GM18858 (cell line): ENCODE measurements around the gene CNKSR3.

ENCODE experiments used
- ATAC-seq: cut with Tn5 transposase; IDR thresholded peaks from one replicate; pipeline ENCODE4 v1.9.1; 2021; ENCODE audit not compliant: unreplicated experiment

The CNKSR3 gene

GRCh38 chr6:154504102-154504501 is 6.4 kb downstream of the CNKSR3 start:
- ATAC-seq, result no peak

DNA sequence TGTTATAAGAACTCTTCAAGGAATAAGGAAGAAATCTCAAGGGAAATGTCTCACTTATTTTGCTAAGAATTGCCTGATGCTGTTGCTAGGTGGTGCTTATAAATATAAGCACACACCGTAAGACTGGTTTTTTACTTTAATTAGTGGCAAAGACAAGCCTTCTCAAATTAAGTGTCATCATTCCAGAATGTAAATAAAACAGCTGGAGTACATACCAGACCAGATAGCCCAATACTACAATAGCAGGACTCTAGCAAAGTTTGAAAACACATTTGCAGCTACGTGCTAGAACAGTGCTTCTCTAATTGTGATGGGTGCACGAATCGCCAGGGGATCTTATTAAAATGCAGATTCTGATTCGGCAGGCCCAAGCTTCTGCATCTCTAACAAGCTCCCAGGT is 6.8 kb downstream of the CNKSR3 start:
- no peak for ATAC-seq

DNA sequence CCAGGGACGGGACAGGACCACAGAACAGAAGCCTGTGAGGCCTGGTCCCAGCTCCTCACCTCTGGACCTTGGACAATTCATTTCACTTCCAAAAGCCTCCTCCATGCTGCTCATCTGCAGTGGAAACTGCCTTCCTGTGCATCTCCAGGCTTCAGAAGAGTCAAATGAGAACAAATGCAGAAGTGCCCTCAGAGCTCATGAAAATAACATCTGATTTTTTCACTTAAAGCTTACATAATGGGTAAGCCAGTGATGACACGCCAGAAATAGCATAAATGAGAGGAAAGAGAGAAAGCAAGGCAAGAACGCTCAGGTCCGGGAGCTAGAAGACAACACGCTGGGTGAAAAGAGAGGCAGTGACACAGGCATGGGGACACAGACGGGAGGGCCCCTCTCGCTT is 7.9 kb downstream of the CNKSR3 start:
- ATAC-seq, result no peak

DNA sequence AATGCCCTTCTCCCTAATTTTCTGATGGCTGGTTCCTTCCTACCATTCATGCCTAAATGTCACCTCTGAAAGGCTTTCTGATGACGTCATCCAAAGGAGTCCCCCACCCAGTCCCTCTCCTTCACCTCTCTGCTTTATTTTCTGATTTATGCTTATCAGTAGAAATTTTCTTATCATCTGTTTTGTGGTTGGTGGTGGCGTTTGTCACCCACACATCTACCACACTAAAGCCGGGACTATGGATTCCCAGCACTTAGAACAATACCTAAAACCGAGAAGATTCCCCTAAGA is 9.0 kb downstream of the CNKSR3 start:
- no peak for ATAC-seq

GRCh38 chr6:154500769-154501577 is 9.5 kb downstream of the CNKSR3 start:
- ATAC-seq, result no peak

DNA sequence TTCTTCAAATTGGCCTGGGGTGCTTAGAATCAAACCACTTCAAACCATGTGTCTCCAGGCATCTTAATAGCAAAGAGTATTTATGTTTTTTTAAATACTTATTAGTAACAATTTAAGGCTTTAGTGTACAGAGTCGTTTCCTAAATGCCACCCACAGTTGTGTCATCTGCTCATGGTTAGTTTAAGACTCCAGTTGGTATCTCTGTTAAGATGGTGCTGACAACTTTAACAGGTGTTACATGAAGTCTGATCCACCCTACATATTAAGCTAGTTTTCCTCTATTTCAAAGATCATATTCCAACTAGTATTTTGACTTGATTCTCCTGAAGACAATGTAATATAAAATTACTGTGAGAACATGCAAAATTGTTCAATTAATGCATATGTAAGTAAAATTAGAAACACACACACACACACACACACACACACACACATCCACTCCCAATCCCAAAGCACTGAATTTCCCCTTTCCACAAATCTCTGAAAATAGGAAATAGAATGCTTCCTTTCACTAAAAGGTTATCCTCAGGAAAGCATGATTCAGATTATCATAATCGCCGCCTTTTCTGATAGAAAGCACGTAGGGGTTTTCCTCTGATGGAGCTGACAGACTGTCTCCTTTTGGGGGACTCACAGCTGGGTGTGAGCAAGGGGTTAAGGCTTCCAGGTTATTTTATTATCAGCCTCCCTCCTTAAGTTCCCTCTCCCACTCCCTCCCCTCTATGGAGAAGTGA is 10.5 kb downstream of the CNKSR3 start:
- no peak for ATAC-seq

GRCh38 chr6:154498340-154498934 is 12.0 kb downstream of the CNKSR3 start:
- ATAC-seq, result no peak

GRCh38 chr6:154496793-154497517 is 13.5 kb downstream of the CNKSR3 start:
- no peak for ATAC-seq

DNA sequence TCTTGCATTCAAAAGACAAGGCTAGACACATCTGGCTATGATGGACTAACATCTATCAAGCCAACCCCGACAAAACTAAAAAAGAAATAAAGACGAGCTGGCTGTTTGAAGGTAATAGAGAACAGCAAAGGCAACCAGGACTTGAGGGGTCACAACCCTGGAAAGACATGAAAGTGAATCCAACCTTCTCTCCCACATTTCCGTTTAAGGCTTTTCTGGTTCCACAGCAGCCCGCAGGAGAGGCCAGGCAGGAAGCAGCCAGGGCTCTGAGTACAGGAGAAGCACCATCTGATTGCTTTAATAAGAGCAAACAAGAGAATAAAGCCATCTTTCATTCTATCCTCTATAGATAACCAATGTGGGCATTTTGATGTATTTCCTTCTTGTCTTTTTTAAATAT is 14.3 kb downstream of the CNKSR3 start:
- no peak for ATAC-seq

- no peak for ATAC-seq
Measured at GRCh38 chr6:154494592-154495311, 15.7 kb downstream of the CNKSR3 start.

DNA sequence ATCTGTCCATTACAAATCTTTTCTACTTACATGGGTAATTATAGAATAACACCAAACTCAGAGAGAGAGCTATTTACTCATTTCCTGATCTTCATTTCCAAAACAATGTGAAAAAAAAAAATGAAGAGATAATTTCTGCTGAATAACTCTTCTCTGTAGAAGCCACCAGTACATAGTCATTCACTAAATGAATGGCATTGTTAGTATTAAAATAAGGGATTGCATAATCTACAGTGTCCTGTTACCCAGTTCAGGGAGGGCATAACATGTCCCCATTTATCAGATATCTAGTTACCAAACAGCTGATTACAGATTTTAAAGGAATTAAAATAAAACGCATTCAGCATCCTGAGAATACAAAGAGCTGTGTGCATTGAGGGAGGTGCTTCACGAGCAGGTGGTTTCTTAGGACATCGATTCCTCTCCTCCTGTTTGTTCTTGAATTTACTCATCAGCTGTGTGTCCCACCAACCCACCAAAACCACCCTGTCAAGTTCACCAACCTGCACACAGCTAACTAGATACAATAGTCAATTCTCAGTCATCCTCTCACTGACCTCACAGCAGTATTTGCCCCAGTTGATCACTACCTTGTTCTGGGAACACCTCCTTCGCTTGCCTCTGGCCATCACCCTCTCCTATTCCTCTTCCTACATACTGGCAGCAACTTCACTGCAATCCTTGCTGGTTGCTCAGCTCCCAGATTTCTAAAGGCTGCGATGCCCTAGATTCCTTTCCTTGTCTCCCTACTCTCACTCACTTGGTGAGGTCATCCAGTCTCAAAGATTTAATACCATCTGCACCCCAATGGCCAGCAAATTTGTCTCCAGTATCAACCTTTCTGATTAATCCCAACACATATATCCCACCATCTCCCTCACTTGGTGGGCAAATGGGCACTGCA is 18.7 kb downstream of the CNKSR3 start:
- no peak for ATAC-seq

DNA sequence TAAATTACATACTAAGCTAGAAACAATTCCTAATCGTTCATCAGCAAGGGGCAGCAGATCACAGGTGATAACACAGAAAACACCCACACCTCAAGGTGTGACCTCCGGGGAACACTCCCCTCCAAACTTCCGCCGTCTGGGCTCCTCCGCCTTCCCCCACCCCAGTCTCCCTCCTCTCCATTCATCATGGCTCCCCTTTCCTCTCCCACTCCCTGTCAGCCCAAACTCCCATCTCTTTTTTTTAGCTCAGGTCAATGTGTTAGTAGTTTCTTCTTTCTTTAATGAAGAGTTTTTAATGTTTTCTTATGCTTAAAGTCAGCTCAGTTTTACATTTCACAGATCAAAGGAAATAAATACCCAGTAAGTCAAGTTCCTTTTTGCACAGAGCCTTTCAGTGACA is 20.7 kb downstream of the CNKSR3 start:
- ATAC-seq, result no peak

DNA sequence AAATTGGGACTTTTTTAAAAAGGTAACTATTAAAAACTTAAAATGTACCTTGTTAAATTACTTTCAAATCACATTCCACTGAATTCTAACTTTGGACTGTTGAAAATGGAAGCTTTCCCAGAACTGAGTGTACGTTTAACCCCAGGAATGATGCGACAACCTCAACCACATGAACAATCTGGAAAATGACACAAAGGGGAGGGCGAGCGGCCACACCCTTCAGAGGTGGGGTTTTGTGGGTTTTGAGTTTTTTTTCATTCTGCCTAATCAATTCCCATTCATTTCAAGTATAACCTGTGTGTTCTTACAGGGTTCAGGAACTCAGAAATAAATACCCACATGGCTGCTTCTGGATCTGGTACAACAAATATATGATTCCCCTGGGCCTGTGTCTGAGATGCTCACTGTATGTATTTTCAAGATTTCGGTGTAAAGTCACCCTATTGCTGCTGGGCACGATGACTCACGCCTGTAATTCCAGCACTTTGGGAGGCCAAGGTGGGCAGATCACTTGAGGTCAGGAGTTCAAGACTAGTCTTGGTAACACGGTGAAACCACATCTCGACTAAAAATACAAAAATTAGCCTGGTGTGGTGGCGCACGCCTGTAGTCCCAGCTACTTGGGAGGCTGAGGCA is 21.6 kb downstream of the CNKSR3 start:
- ATAC-seq, result no peak

DNA sequence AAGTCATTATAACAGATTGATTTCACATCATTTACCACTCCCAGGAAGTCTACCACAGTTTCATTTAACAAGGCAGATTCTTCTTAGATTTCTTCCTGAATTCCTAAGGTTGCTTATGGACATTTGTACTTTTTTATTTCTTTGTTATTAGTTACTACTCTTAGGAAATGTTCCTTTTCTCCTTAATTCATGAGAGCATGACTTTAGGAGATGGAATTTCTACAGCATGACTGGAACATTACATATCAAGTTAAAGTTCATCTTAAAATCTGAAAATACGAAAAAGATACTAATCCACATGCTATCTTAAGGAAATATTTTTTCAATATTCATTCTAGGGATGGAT is 22.3 kb downstream of the CNKSR3 start:
- ATAC-seq, result no peak

GRCh38 chr6:154487367-154488247 is 22.9 kb downstream of the CNKSR3 start:
- ATAC-seq, result no peak

GRCh38 chr6:154485815-154486214 is 24.7 kb downstream of the CNKSR3 start:
- no peak for ATAC-seq

DNA sequence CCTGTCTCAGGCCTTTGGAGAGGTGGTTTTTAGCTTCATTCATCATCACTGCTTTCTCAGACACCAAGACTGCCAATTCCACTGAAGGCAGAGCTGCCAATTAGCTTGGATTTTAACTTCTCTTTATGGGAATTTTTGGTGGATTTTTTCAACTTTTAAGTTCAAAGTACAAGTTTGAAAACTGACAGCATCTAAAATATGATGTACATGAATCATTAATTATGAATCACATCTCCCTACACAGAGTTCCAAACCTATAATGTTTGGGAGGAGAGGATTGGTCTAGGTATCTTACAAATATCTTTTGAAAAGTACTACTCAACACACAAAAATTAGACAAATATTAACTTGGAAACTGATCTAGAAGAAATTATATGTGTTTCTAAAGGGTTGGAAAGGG is 25.5 kb downstream of the CNKSR3 start:
- no peak for ATAC-seq

DNA sequence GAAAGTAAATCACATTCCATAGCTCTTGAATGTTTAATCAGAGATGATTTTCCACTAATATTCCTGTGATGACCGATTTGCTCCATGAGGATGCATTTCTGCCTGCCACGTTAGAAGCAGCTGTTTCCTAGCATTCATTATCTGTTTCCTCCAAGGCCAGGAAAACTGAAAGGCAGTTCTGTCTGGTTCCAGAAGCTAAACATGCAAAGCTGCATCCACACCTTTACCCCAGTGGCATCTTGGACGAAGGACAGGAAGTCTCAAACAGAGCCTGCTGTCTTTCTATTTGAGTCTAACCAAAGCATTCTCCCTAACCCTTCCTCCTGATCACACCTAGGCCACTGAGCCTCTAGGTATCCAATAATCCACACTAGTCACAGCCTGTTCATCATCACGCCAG is 27.6 kb downstream of the CNKSR3 start:
- ATAC-seq, result no peak
